ENCODE data around the gene ACTA1.

ACTA1 gene

GRCh38 chr1:229383188-229383587, 50.7 kb downstream of the ACTA1 start:
- POLR2A ChIA-PET, result no interaction called here
- CTCF ChIA-PET, result no interaction called here
- no peak for TF ChIP-seq CTCF (IDR thresholded peaks at IDR 0.05; ENCODE audit: control extremely low read depth, extremely low read depth, low read depth, missing control alignments)
- DNase-seq (ENCODE audit: extremely low spot score), result no peak
